ENCODE measurements around the gene C1orf53.
"Not testable (repeated sequence)": the region's sequence is repeated elsewhere in the genome, so short reads cannot be mapped to it uniquely, and the experiment has no call there.

The C1orf53 gene

GRCh38 chr1:197868751-197869489 lies 33.5 kb upstream of the C1orf53 start:
- no peaks in the 10 kb centered on the region for H3K79me2 ChIP-seq (ENCODE audit: insufficient read depth, low read length)
- no peak overlapping the region for H3K4me3 ChIP-seq (ENCODE audit: insufficient read depth, low read length, poor library complexity, severe bottlenecking)
- TF ChIP-seq CTCF (IDR thresholded peaks at IDR 0.05; ENCODE audit: insufficient read depth, low read length, poor library complexity, severe bottlenecking): peak; percentile 72
- TF ChIP-seq EZH2phosphoT487 (conservative IDR thresholded peaks at IDR 0.05; ENCODE audit: low read length): no peak
- no peaks in the 10 kb centered on the region for H3K36me3 ChIP-seq (ENCODE audit: low read length)
- H3K9me3 ChIP-seq (ENCODE audit: insufficient read depth, low read length): no peaks in the 10 kb centered on the region
- no peak overlapping the region for H3K27ac ChIP-seq (ENCODE audit: low read depth, low read length)
- peak overlapping the region; percentile 61 for H2AFZ ChIP-seq (ENCODE audit: low read depth, low read length, severe bottlenecking)
- no peaks in the 10 kb centered on the region for H3K27me3 ChIP-seq (ENCODE audit: low read length)
- peak overlapping the region; percentile 30 for H3K4me2 ChIP-seq (ENCODE audit: low read depth, low read length, poor library complexity, severe bottlenecking)
- no peaks in the 10 kb centered on the region for H4K20me1 ChIP-seq (ENCODE audit: low read depth, low read length)
- H3K9me2 ChIP-seq (replicated peaks; ENCODE audit: insufficient read depth, low read length): no peaks in the 10 kb centered on the region
- H3K9ac ChIP-seq (ENCODE audit: low read length): no peak overlapping the region
- H3F3A ChIP-seq (ENCODE audit: insufficient read depth): no peaks in the 10 kb centered on the region

DNA sequence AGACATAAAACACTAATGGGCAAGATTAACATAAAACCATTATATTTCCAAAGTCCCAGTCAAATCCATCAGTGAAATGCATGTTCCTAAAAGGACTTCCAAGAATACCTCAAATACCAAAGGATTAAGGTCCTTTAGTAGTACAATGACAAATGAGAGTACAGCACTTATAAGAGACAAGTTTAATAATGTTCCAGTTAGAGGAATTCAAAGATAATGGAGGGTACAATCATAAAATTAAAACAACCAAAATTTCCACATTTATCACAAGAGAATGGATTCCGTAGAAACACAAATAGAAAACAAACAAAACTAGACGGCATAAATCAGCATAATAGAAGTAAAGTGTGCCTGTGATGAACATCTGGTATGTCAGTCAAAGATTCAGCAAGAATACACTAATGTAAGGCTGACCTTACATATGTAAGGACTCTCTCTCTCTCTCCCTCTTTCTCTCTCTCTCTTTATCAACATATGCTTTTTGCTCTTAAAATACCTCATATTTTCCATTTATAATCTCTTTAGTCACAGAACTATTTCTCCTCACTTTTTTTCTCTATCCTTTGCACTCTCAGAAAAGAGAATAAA lies 32.8 kb upstream of the C1orf53 start:
- Histone ChIP-seq H3K36me3 (ENCODE audit: low read length) (no peaks in the 10 kb centered on the region), H4K20me1 (ENCODE audit: low read depth, low read length) (no peaks in the 10 kb centered on the region), H3K9me3 (ENCODE audit: insufficient read depth, low read length) (no peaks in the 10 kb centered on the region), H3K27ac (ENCODE audit: low read depth, low read length) (no peak overlapping the region), H3K27me3 (ENCODE audit: low read length) (no peaks in the 10 kb centered on the region), H3K9ac (ENCODE audit: low read length) (no peak overlapping the region), H3K4me3 (ENCODE audit: insufficient read depth, low read length, poor library complexity, severe bottlenecking) (no peak overlapping the region), H3K79me2 (ENCODE audit: insufficient read depth, low read length) (no peaks in the 10 kb centered on the region), H3F3A (ENCODE audit: insufficient read depth) (no peaks in the 10 kb centered on the region), H3K9me2 (replicated peaks; ENCODE audit: insufficient read depth, low read length) (no peaks in the 10 kb centered on the region), H2AFZ (ENCODE audit: low read depth, low read length, severe bottlenecking) (peak overlapping the region; percentile 61), H3K4me2 (ENCODE audit: low read depth, low read length, poor library complexity, severe bottlenecking) (no peak overlapping the region)
- no peak for TF ChIP-seq CTCF (IDR thresholded peaks at IDR 0.05; ENCODE audit: insufficient read depth, low read length, poor library complexity, severe bottlenecking)

- H3K27me3 ChIP-seq (ENCODE audit: low read length): no peaks in the 10 kb centered on the region
- no peak overlapping the region for H2AFZ ChIP-seq (ENCODE audit: low read depth, low read length, severe bottlenecking)
- no peaks in the 10 kb centered on the region for H3K9me2 ChIP-seq (replicated peaks; ENCODE audit: insufficient read depth, low read length)
- H3K36me3 ChIP-seq (ENCODE audit: low read length): peaks cover 4% of the 10 kb centered on the region; the same call in 1 of the 2 replicates
- no peak overlapping the region for H3K27ac ChIP-seq (ENCODE audit: low read depth, low read length)
- no peaks in the 10 kb centered on the region for H3F3A ChIP-seq (ENCODE audit: insufficient read depth)
- no peaks in the 10 kb centered on the region for H3K79me2 ChIP-seq (ENCODE audit: insufficient read depth, low read length)
- H3K4me3 ChIP-seq (ENCODE audit: insufficient read depth, low read length, poor library complexity, severe bottlenecking): no peak overlapping the region
- H3K9me3 ChIP-seq (ENCODE audit: insufficient read depth, low read length): no peaks in the 10 kb centered on the region; the same call in 1 of the 2 replicates
- H3K4me2 ChIP-seq (ENCODE audit: low read depth, low read length, poor library complexity, severe bottlenecking): no peak overlapping the region
- TF ChIP-seq CTCF (IDR thresholded peaks at IDR 0.05; ENCODE audit: insufficient read depth, low read length, poor library complexity, severe bottlenecking) (no peak), EZH2phosphoT487 (conservative IDR thresholded peaks at IDR 0.05; ENCODE audit: low read length) (no peak)
- H4K20me1 ChIP-seq (ENCODE audit: low read depth, low read length): no peaks in the 10 kb centered on the region
- H3K9ac ChIP-seq (ENCODE audit: low read length): no peak overlapping the region
These were observed 25.5 kb upstream of the C1orf53 start for GRCh38 chr1:197876894-197877293.

GRCh38 chr1:197880385-197880784 lies 22.0 kb upstream of the C1orf53 start:
- H3F3A ChIP-seq (ENCODE audit: insufficient read depth); H3K4me2 ChIP-seq (ENCODE audit: low read depth, low read length, poor library complexity, severe bottlenecking); H3K9me2 ChIP-seq (replicated peaks; ENCODE audit: insufficient read depth, low read length); H4K20me1 ChIP-seq (ENCODE audit: low read depth, low read length); H3K27ac ChIP-seq (ENCODE audit: low read depth, low read length); H3K79me2 ChIP-seq (ENCODE audit: insufficient read depth, low read length); H3K9ac ChIP-seq (ENCODE audit: low read length); H3K9me3 ChIP-seq (ENCODE audit: insufficient read depth, low read length); H3K36me3 ChIP-seq (ENCODE audit: low read length); H2AFZ ChIP-seq (ENCODE audit: low read depth, low read length, severe bottlenecking); H3K27me3 ChIP-seq (ENCODE audit: low read length); H3K4me3 ChIP-seq (ENCODE audit: insufficient read depth, low read length, poor library complexity, severe bottlenecking): not testable (repeated sequence)

GRCh38 chr1:197882241-197882640 lies 20.2 kb upstream of the C1orf53 start:
- H3K27me3 ChIP-seq (ENCODE audit: low read length); H3K9ac ChIP-seq (ENCODE audit: low read length); H3K4me3 ChIP-seq (ENCODE audit: insufficient read depth, low read length, poor library complexity, severe bottlenecking); H3K9me3 ChIP-seq (ENCODE audit: insufficient read depth, low read length); H3K36me3 ChIP-seq (ENCODE audit: low read length); H2AFZ ChIP-seq (ENCODE audit: low read depth, low read length, severe bottlenecking); H3K79me2 ChIP-seq (ENCODE audit: insufficient read depth, low read length); H3K9me2 ChIP-seq (replicated peaks; ENCODE audit: insufficient read depth, low read length); H3K4me2 ChIP-seq (ENCODE audit: low read depth, low read length, poor library complexity, severe bottlenecking); H3F3A ChIP-seq (ENCODE audit: insufficient read depth); H3K27ac ChIP-seq (ENCODE audit: low read depth, low read length); H4K20me1 ChIP-seq (ENCODE audit: low read depth, low read length): not testable (repeated sequence)

Data from SU-DHL-6 (cell line).